Osteocyte (in vitro differentiated cells): ENCODE results near the gene SCN1B. TPM values are rescaled to one million over a fixed set of nuclear protein-coding genes. Genes with fewer than 3 reads are reported as not detected.

ENCODE experiments used
- DNase-seq: peaks from one replicate; pipeline ENCODE4 v3.0.0; 2021; ENCODE audit warnings: mixed read lengths; ENCODE audit not compliant: unreplicated experiment; ENCODE audit errors: extremely low spot score
- H3K27ac Mint-ChIP-seq: one replicate; pipeline ENCODE4 v1.8.0; 2021; ENCODE audit warnings: mild to moderate bottlenecking, mixed read lengths; ENCODE audit not compliant: unreplicated experiment
- H3K27me3 Mint-ChIP-seq: one replicate; pipeline ENCODE4 v1.8.0; 2021; ENCODE audit warnings: mixed read lengths; ENCODE audit not compliant: unreplicated experiment
- H3K36me3 Mint-ChIP-seq: one replicate; pipeline ENCODE4 v1.8.0; 2021; ENCODE audit warnings: mixed read lengths; ENCODE audit not compliant: unreplicated experiment
- H3K4me1 Mint-ChIP-seq: one replicate; pipeline ENCODE4 v1.8.0; 2021; ENCODE audit warnings: mixed read lengths; ENCODE audit not compliant: unreplicated experiment
- H3K4me3 Mint-ChIP-seq: one replicate; pipeline ENCODE4 v1.8.0; 2021; ENCODE audit warnings: mild to moderate bottlenecking, moderate library complexity, mixed read lengths; ENCODE audit not compliant: unreplicated experiment
- H3K9me3 Mint-ChIP-seq: one replicate; pipeline ENCODE4 v1.8.0; 2021; ENCODE audit warnings: mixed read lengths; ENCODE audit not compliant: unreplicated experiment
- total RNA-seq: library from RNA; stranded (reverse); gene quantifications from 2 replicates; pipeline ENCODE4 v1.2.1, GENCODE V29; 2021
- TF ChIP-seq, protein P1 (sequence below): fragments of 200-600 bp; sonication (generic); IDR thresholded peaks from 2 replicates; pipeline ENCODE4 v1.5.0; 2021; ENCODE audit warnings: antibody characterized with exemption, mild to moderate bottlenecking, moderate library complexity

Gene SCN1B
- total RNA-seq, 1 donor from 2014 or later: 7.3 TPM

DNA sequence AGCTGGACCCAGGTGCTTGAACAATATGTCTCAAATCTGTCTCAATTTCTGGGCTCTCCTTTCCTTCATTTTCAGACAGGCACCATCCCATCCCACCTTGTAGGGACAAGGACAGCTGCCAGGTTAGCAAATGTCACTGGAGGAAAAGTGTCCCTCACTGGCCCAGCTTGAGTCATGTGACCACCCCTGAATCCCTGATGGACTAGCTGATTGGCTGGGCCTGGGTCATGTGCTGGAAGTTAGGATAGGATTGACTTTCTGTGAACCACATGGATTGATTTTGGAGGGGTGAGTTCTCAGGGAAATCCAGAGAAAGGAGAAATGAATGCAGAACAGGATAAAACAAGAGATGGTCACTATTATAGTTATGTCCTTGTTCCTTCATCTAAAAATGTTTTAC lies 57.1 kb downstream of the SCN1B start:
- H3K36me3 Mint-ChIP-seq: no peaks in the 10 kb centered on the region
- no peaks in the 10 kb centered on the region for H3K27me3 Mint-ChIP-seq
- TF ChIP-seq, protein P1, sequence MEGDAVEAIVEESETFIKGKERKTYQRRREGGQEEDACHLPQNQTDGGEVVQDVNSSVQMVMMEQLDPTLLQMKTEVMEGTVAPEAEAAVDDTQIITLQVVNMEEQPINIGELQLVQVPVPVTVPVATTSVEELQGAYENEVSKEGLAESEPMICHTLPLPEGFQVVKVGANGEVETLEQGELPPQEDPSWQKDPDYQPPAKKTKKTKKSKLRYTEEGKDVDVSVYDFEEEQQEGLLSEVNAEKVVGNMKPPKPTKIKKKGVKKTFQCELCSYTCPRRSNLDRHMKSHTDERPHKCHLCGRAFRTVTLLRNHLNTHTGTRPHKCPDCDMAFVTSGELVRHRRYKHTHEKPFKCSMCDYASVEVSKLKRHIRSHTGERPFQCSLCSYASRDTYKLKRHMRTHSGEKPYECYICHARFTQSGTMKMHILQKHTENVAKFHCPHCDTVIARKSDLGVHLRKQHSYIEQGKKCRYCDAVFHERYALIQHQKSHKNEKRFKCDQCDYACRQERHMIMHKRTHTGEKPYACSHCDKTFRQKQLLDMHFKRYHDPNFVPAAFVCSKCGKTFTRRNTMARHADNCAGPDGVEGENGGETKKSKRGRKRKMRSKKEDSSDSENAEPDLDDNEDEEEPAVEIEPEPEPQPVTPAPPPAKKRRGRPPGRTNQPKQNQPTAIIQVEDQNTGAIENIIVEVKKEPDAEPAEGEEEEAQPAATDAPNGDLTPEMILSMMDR: no peak
- H3K4me1 Mint-ChIP-seq: peaks cover 4% of the 10 kb centered on the region
- H3K9me3 Mint-ChIP-seq: no peaks in the 10 kb centered on the region
- DNase-seq: no peak
- H3K27ac Mint-ChIP-seq: no peak overlapping the region
- no peak overlapping the region for H3K4me3 Mint-ChIP-seq

DNA sequence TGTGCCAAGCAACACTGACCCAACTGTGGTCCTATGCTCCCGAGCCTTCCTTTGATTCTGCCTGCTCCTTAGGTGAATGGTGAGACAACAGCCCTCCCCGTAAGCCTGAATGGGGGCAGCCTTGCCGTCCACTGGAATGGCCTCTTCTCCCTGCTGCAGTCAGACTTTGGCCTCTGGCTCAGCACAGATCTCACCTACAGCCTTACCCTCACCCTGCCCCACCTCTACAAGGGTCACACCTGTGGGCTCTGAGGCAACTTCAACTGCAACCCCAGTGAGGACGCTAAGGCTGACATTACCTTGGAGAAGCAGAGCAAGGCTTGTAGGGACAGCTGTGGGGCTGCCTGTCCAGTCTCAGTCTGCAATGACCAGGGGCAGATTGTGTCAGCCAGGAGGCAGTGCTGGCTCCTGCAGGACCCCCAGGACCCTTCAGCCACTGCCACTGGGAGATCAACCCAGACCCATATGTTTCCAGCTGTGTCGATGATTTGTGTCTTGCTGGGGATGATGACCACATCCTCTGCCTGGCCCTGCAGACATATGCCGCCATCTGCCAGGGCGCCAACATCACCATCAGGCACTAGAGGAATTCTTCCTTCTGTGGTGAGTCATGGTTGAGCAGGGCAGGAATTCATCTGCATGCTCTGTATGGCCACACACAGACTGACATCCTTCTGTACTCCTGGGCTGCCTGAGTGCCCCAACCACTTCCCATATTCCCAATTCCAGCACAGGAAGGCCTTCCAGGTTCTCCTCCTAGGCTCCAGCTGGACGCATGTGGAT lies 58.1 kb downstream of the SCN1B start:
- H3K27ac Mint-ChIP-seq: no peak overlapping the region
- H3K27me3 Mint-ChIP-seq: no peaks in the 10 kb centered on the region
- no peak overlapping the region for H3K4me3 Mint-ChIP-seq
- H3K36me3 Mint-ChIP-seq: no peaks in the 10 kb centered on the region
- TF ChIP-seq, protein P1: no peak
- peaks cover 4% of the 10 kb centered on the region for H3K4me1 Mint-ChIP-seq
- no peaks in the 10 kb centered on the region for H3K9me3 Mint-ChIP-seq
- DNase-seq: no peak

DNA sequence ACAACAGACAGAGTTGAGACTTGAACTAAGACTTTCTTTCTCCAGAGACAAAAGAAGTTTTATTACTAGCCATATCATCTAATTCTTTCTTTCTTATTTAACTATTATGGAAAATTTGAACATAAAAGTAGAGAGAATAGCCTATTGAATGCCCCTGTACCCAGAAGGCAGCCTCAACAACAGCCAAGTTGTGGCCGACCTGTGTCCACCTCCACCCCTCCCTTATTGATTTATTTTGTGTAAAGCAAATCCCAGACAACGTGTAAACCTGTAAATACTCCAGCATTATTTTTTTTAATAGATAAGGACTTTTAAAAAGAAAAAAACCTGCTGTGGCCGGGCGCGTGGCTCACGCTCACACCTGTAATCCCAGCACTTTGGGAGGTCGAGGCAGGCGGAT lies 59.3 kb downstream of the SCN1B start:
- no peak overlapping the region for H3K4me3 Mint-ChIP-seq
- no peak for DNase-seq
- TF ChIP-seq, protein P1: no peak
- H3K27me3 Mint-ChIP-seq: peaks cover 2% of the 10 kb centered on the region
- no peaks in the 10 kb centered on the region for H3K9me3 Mint-ChIP-seq
- H3K27ac Mint-ChIP-seq: no peak overlapping the region
- H3K36me3 Mint-ChIP-seq: no peaks in the 10 kb centered on the region
- H3K4me1 Mint-ChIP-seq: peaks cover 4% of the 10 kb centered on the region

Other genes starting within 250 kb of the SCN1B start
- gene ZNF30, start 103.6 kb upstream of the SCN1B start, total RNA-seq: 3.9 and 6.2 TPM in 2 replicates
- 3.0 and 4.1 TPM in 2 replicates for gene ZNF792, start 66.2 kb upstream of the SCN1B start, total RNA-seq
- 77.8 and 80.8 TPM in 2 replicates for gene GRAMD1A, start 30.1 kb upstream of the SCN1B start, total RNA-seq
- not detected in 2 replicates for gene HPN, start 11.3 kb downstream of the SCN1B start, total RNA-seq
- not detected in 2 replicates for gene FXYD3, start 85.4 kb downstream of the SCN1B start, total RNA-seq
- gene LGI4, start 104.6 kb downstream of the SCN1B start, total RNA-seq: 0.32 and 0.34 TPM in 2 replicates
- 0.86 TPM in 1 of 2 replicates, not detected in the other for gene FXYD1, start 108.4 kb downstream of the SCN1B start, total RNA-seq
- gene FXYD7, start 112.8 kb downstream of the SCN1B start, total RNA-seq: 0.50 TPM in 1 of 2 replicates, not detected in the other
- gene FXYD5, start 124.3 kb downstream of the SCN1B start, total RNA-seq: 81.0 and 86.6 TPM in 2 replicates
- not detected in 2 replicates for gene FAM187B, start 198.3 kb downstream of the SCN1B start, total RNA-seq
- 0.29 and 0.83 TPM in 2 replicates for gene LSR, start 218.5 kb downstream of the SCN1B start, total RNA-seq
- 112 and 115 TPM in 2 replicates for gene USF2, start 238.5 kb downstream of the SCN1B start, total RNA-seq